ENCODE data around the gene STXBP6.

- no peak for TF ChIP-seq POLR2A (IDR thresholded peaks at IDR 0.05; ENCODE audit: low read length)
- TF ChIP-seq GATA1 (IDR thresholded peaks at IDR 0.05; ENCODE audit: low read depth, low read length), result no peak
Measured at GRCh38 chr14:24895243-24895583, 154.7 kb downstream of the STXBP6 start.

Data from erythroblast (primary cell).